Measurements from ENCODE around the gene BARHL1.

- TF ChIP-seq EZH2 (IDR thresholded peaks at IDR 0.05; ENCODE audit: borderline replicate concordance, low read length), result no peak
- TF ChIP-seq CTCF (IDR thresholded peaks at IDR 0.05; ENCODE audit: low read length), result no peak
These were observed 12.0 kb downstream of the BARHL1 start for GRCh38 chr9:132594412-132594811.
